OCI-LY7 (cell line): ENCODE results near the gene ATE1. TPM values are rescaled to one million over a fixed set of nuclear protein-coding genes. Genes with fewer than 3 reads are reported as not detected.

ENCODE experiments used
- BruUV-seq: library from RNA; stranded (reverse); fragments of 400-500 nt; replicated peaks from 2 replicates; lab custom pipeline; 2021; lab: Mats Ljungman, UMichigan
- CTCF ChIA-PET: fragments of 300-600 bp; sonication (Branson Sonifier 250); formaldehyde crosslinking; loops from one replicate; lab custom pipeline; 2022; ENCODE audit warnings: antibody characterized with exemption; ENCODE audit not compliant: unreplicated experiment; lab: Charles Lee
- POLR2A ChIA-PET: fragments of 300-600 bp; sonication (Branson Sonifier 250); formaldehyde crosslinking; loops from one replicate; lab custom pipeline; 2022; ENCODE audit warnings: antibody characterized with exemption; lab: Charles Lee
- DNase-seq: peaks from one replicate; pipeline ENCODE4 v3.0.0-alpha.2; 2015; ENCODE audit warnings: low spot score
- H2AFZ ChIP-seq: fragments of 200-600 bp; sonication (generic), shearing (Covaris generic); 2 replicates; pipeline ENCODE4 v1.6.1; 2014; ENCODE audit warnings: mild to moderate bottlenecking, antibody characterized with exemption, low read length, moderate library complexity
- H3K27ac ChIP-seq: fragments of 200-600 bp; sonication (generic); 2 replicates; pipeline ENCODE4 v1.5.1; 2014; ENCODE audit warnings: mixed run types, low read depth, mild to moderate bottlenecking, moderate library complexity, low read length, inconsistent platforms; ENCODE audit not compliant: poor library complexity, severe bottlenecking
- H3K36me3 ChIP-seq: fragments of 200-600 bp; sonication (generic); 2 replicates; pipeline ENCODE4 v1.6.1; 2014; ENCODE audit warnings: mild to moderate bottlenecking, antibody characterized with exemption, low read length, moderate library complexity, mixed read lengths; ENCODE audit not compliant: insufficient read depth
- H3K4me1 ChIP-seq: fragments of 200-600 bp; sonication (generic); 2 replicates; pipeline ENCODE4 v1.5.1; 2014; ENCODE audit warnings: mild to moderate bottlenecking, low read length; ENCODE audit not compliant: insufficient read depth, poor library complexity, severe bottlenecking
- H3K4me2 ChIP-seq: fragments of 200-600 bp; sonication (generic); 2 replicates; pipeline ENCODE4 v1.6.1; 2014; ENCODE audit warnings: mild to moderate bottlenecking, low read length
- H3K4me3 ChIP-seq: fragments of 200-600 bp; sonication (generic); 2 replicates; pipeline ENCODE4 v1.5.1; 2014; ENCODE audit warnings: mild to moderate bottlenecking, low read depth, low read length; ENCODE audit not compliant: poor library complexity, severe bottlenecking
- H3K79me2 ChIP-seq: fragments of 200-600 bp; sonication (generic); 2 replicates; pipeline ENCODE4 v1.6.1; 2016; ENCODE audit warnings: low read depth, mild to moderate bottlenecking, low read length, moderate library complexity, mixed read lengths; ENCODE audit not compliant: insufficient read depth
- H3K9me2 ChIP-seq: fragments of 200-600 bp; sonication (generic); 2 replicates; pipeline ENCODE4 v1.6.1; 2016; ENCODE audit warnings: mild to moderate bottlenecking, low read length, mixed read lengths; ENCODE audit not compliant: insufficient read depth
- H3K9me3 ChIP-seq: fragments of 200-600 bp; sonication (generic); 2 replicates; pipeline ENCODE4 v1.6.1; 2014; ENCODE audit warnings: mild to moderate bottlenecking, mixed run types, low read length, mixed read lengths
- H4K20me1 ChIP-seq: fragments of 200-600 bp; sonication (generic); 2 replicates; pipeline ENCODE4 v1.6.1; 2014; ENCODE audit warnings: mild to moderate bottlenecking, antibody characterized with exemption, low read length, moderate library complexity, mixed read lengths; ENCODE audit not compliant: insufficient read depth
- CTCF ChIP-seq: fragments of 200-600 bp; sonication (generic); conservative IDR thresholded peaks from 2 replicates; pipeline ENCODE4 v1.5.1; 2014; ENCODE audit warnings: mild to moderate bottlenecking, antibody characterized with exemption, low read length, moderate library complexity, mixed read lengths
- EZH2phosphoT487 ChIP-seq: fragments of 200-600 bp; sonication (generic); IDR thresholded peaks from 2 replicates; pipeline ENCODE4 v1.6.1; 2018; ENCODE audit warnings: low read depth, borderline replicate concordance, mild to moderate bottlenecking, mixed run types, antibody characterized with exemption, low read length, moderate library complexity, mixed read lengths
- intact Hi-C: fragments of 100-400 bp; cut with micrococcal nuclease; formaldehyde crosslinking; loops from one replicate; pipeline ENCODE4 v1.10.0; 2022; ENCODE audit not compliant: unreplicated experiment
- total RNA-seq, 2 experiments: library from RNA; depleted of rRNA in 1 of 2; stranded (reverse); fragments of >200 nt in 1 of 2; shearing (Covaris generic) in 1 of 2; gene quantifications; 2 replicates each; pipeline ENCODE4 v1.2.3, GENCODE V29; 2014 to 2022

Gene ATE1
- total RNA-seq, 2 experiments from 2014 or later: 14.8 to 44.7 TPM

- Histone ChIP-seq H3K4me2 (no peak overlapping the region), H2AFZ (no peak overlapping the region), H3K9me3 (no peaks in the 10 kb centered on the region), H3K4me1 (no peaks in the 10 kb centered on the region), H3K4me3 (no peak overlapping the region), H3K79me2 (no peaks in the 10 kb centered on the region), H3K9me2 (no peaks in the 10 kb centered on the region), H4K20me1 (no peaks in the 10 kb centered on the region), H3K36me3 (peaks cover 23% of the 10 kb centered on the region; the same call in 1 of the 2 replicates), H3K27ac (no peak overlapping the region)
- TF ChIP-seq EZH2phosphoT487 (no peak), CTCF (no peak)
- POLR2A ChIA-PET: interaction anchor here (0.6 kb wide), 1 partner anchor 1917 kb away, joined by 3 read pairs; no protein-coding TSS in a partner anchor
- DNase-seq: no peak
- CTCF ChIA-PET: interaction anchor here (1.0 kb wide), 1 partner anchor 13 kb away, joined by 3 read pairs; no protein-coding TSS in a partner anchor
- BruUV-seq: no TSS peak
- intact Hi-C loops: no loop called here
Observed at GRCh38 chr10:121838149-121838548, 89.7 kb downstream of the ATE1 start.

- intact Hi-C loops: no loop called here
- peaks cover 33% of the 10 kb centered on the region; the same call in 1 of the 2 replicates for H3K36me3 ChIP-seq
- H3K4me1 ChIP-seq: no peaks in the 10 kb centered on the region
- no peaks in the 10 kb centered on the region for H3K9me2 ChIP-seq
- H2AFZ ChIP-seq: no peak overlapping the region
- H3K4me2 ChIP-seq: no peak overlapping the region
- ChIA-PET CTCF (no interaction called here), POLR2A (interaction anchor here (1.1 to 1.6 kb wide), 2 partner anchors 8 to 13 kb away, joined by 3 to 8 read pairs; no protein-coding TSS in a partner anchor)
- no peaks in the 10 kb centered on the region for H3K79me2 ChIP-seq
- H3K27ac ChIP-seq: no peak overlapping the region
- no peak for DNase-seq
- H4K20me1 ChIP-seq: no peaks in the 10 kb centered on the region
- no peaks in the 10 kb centered on the region for H3K9me3 ChIP-seq
- TF ChIP-seq EZH2phosphoT487: no peak
- TF ChIP-seq CTCF: no peak
- H3K4me3 ChIP-seq: no peak overlapping the region
- BruUV-seq: no TSS peak
Observed at GRCh38 chr10:121836171-121836570, 91.7 kb downstream of the ATE1 start.

DNA sequence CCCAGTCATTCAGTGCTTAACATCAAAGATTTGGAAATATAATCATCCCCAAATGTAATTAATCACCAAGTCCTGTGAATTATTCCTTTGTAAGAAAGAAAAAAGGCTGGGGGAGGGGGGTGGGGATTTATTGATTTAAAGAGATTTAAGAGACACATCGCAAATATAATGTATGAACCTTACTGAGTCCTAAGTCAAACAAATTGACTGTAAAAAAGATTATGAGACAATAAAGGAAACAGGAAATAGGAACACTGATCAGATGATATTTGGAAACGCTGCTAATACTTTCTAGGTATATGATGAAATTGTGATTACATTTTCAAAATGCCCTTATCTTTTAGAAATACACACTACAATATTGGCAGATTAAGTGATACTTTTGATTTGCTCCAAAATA lies 92.5 kb downstream of the ATE1 start:
- DNase-seq: no peak
- H3K4me2 ChIP-seq: no peak overlapping the region
- H3K9me3 ChIP-seq: no peaks in the 10 kb centered on the region
- CTCF ChIA-PET: no interaction called here
- no TSS peak for BruUV-seq
- no peak overlapping the region for H3K4me3 ChIP-seq
- no peaks in the 10 kb centered on the region for H3K9me2 ChIP-seq
- no peaks in the 10 kb centered on the region for H4K20me1 ChIP-seq
- H3K27ac ChIP-seq: no peak overlapping the region
- H2AFZ ChIP-seq: no peak overlapping the region
- POLR2A ChIA-PET: interaction anchor here (1.1 to 1.6 kb wide), 3 partner anchors 7 to 76 kb away, joined by 3 to 8 read pairs (median 4); no protein-coding TSS in a partner anchor
- intact Hi-C loops: no loop called here
- H3K79me2 ChIP-seq: no peaks in the 10 kb centered on the region
- H3K4me1 ChIP-seq: no peaks in the 10 kb centered on the region
- H3K36me3 ChIP-seq: peaks cover 33% of the 10 kb centered on the region; the same call in 1 of the 2 replicates
- no peak for TF ChIP-seq CTCF
